Activated CD8-positive, alpha-beta T cell treated with anti-CD3 and anti-CD28 coated beads for 36 hours (primary cell): Measurements from ENCODE around the gene NPTX2. TPM values are rescaled to one million over a fixed set of nuclear protein-coding genes. Genes with fewer than 3 reads are reported as not detected.

Source experiments
- ATAC-seq: fragments of 200-7000 bp; cut with Tn5 transposase; one replicate; pipeline ENCODE4 v1.10.0; 2021; ENCODE audit warnings: mild to moderate bottlenecking, moderate library complexity
- CTCF ChIA-PET: fragments of 350-600 bp; sonication (Branson Sonifier 250); formaldehyde crosslinking; loops from one replicate; lab custom pipeline; 2021; ENCODE audit warnings: antibody characterized with exemption; lab: Charles Lee
- POLR2A ChIA-PET: fragments of 350-600 bp; sonication (Branson Sonifier 250); formaldehyde crosslinking; loops from one replicate; lab custom pipeline; 2021; ENCODE audit warnings: antibody characterized with exemption; lab: Charles Lee
- DNase-seq: peaks from one replicate; pipeline ENCODE4 v3.0.0-alpha.2; 2020
- H3K27ac Mint-ChIP-seq: one replicate; pipeline ENCODE4 v1.8.0; 2021; ENCODE audit warnings: mild to moderate bottlenecking, mixed read lengths
- H3K27me3 Mint-ChIP-seq: one replicate; pipeline ENCODE4 v1.8.0; 2021; ENCODE audit warnings: mixed read lengths
- H3K36me3 Mint-ChIP-seq: one replicate; pipeline ENCODE4 v1.8.0; 2021; ENCODE audit warnings: low read depth, mixed read lengths
- H3K4me1 Mint-ChIP-seq: one replicate; pipeline ENCODE4 v1.8.0; 2021; ENCODE audit warnings: low read depth, mixed read lengths
- H3K4me3 Mint-ChIP-seq: one replicate; pipeline ENCODE4 v1.8.0; 2021; ENCODE audit warnings: mild to moderate bottlenecking, moderate library complexity, mixed read lengths
- H3K9me3 Mint-ChIP-seq: one replicate; pipeline ENCODE4 v1.8.0; 2021; ENCODE audit warnings: mixed read lengths
- intact Hi-C: fragments of 100-400 bp; cut with micrococcal nuclease; formaldehyde crosslinking; loops from one replicate; pipeline ENCODE4 v1.10.0; 2022
- total RNA-seq, 2 experiments: library from RNA; stranded (reverse); gene quantifications; one replicate each; pipeline ENCODE4 v1.2.3, GENCODE V29; 2021
- TF ChIP-seq, protein P1 (sequence below): fragments of 200-600 bp; IDR thresholded peaks from one replicate; pipeline ENCODE4 v1.8.0; 2022; ENCODE audit warnings: antibody characterized with exemption, mild to moderate bottlenecking

Gene NPTX2
- total RNA-seq, 2 experiments from 2014 or later: 0.18 TPM; not detected in 1

DNA sequence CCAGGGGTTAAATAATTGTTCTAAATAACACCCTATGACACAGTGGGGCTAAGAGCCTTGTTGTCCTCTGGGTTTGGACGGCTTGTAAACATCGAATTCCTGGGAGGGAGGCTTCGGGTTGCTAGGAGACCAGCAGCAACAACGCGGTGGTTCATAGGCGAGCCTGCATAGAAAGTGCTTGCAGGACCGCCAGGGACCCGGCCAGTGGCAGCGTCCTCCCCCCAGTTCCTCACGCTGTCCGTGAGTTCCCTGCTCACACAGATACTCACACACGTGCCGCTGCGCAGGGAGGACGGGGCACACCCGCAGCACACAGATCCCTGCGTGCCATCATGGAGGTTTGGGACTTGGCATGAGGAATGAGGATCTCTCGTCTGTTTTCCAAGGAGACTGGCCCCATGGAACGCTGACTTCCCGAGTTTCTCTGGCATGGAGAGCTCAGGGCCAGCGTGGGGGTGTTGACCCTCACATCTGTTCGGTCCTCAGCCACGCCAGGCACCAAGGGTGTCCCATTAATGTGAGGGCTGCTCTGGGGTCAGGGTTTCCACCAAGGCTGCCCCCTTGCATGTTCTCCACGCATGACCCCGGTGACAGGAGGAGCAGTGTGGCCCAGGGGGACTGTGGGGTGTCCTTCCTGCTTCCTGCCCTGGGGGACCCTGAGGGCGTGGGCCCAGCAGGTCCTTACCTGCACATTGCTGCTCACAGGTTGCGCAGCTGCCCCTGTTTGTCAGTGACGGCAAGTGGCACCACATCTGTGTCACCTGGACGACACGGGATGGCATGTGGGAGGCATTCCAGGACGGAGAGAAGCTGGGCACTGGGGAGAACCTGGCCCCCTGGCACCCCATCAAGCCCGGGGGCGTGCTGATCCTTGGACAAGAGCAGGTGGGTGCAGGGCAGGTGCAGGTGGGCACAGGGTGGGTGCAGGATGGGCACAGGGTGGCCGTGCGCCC, 9.7 kb downstream of the NPTX2 start:
- Mint-ChIP-seq H3K9me3 (no peaks in the 10 kb centered on the region), H3K4me3 (no peak overlapping the region), H3K27ac (no peak overlapping the region), H3K36me3 (no peaks in the 10 kb centered on the region), H3K4me1 (no peaks in the 10 kb centered on the region), H3K27me3 (peaks cover 9% of the 10 kb centered on the region)
- TF ChIP-seq, protein P1, sequence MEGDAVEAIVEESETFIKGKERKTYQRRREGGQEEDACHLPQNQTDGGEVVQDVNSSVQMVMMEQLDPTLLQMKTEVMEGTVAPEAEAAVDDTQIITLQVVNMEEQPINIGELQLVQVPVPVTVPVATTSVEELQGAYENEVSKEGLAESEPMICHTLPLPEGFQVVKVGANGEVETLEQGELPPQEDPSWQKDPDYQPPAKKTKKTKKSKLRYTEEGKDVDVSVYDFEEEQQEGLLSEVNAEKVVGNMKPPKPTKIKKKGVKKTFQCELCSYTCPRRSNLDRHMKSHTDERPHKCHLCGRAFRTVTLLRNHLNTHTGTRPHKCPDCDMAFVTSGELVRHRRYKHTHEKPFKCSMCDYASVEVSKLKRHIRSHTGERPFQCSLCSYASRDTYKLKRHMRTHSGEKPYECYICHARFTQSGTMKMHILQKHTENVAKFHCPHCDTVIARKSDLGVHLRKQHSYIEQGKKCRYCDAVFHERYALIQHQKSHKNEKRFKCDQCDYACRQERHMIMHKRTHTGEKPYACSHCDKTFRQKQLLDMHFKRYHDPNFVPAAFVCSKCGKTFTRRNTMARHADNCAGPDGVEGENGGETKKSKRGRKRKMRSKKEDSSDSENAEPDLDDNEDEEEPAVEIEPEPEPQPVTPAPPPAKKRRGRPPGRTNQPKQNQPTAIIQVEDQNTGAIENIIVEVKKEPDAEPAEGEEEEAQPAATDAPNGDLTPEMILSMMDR: no peak
- CTCF ChIA-PET: no interaction called here
- ATAC-seq (no peak), DNase-seq (no peak)
- intact Hi-C loops: no loop called here
- POLR2A ChIA-PET: no interaction called here

DNA sequence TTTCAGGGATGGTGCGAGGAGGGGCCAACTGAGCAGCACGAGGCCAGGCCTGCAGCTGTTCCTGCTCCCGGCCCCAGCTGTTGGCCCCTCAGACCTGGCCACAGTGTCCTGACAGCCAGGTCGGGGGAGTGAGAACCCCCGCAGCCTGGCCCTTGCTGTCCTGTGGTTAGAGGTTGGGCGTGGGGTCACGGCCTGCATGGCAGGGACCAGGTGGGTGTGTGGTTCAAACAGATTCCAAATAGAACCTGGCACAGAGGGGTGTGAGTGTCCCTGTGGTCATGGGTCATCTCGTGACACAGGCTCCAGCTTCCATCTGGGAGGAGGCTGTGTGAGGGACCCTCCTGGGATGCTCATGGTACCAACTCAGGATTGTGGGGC, 10.3 kb downstream of the NPTX2 start:
- CTCF ChIA-PET: no interaction called here
- peaks cover 6% of the 10 kb centered on the region for H3K9me3 Mint-ChIP-seq
- intact Hi-C loops: no loop called here
- TF ChIP-seq, protein P1: no peak
- no peaks in the 10 kb centered on the region for H3K4me1 Mint-ChIP-seq
- POLR2A ChIA-PET: no interaction called here
- ATAC-seq (no peak), DNase-seq (no peak)
- no peaks in the 10 kb centered on the region for H3K36me3 Mint-ChIP-seq
- H3K27me3 Mint-ChIP-seq: peaks cover 9% of the 10 kb centered on the region
- H3K4me3 Mint-ChIP-seq: no peak overlapping the region
- no peak overlapping the region for H3K27ac Mint-ChIP-seq

DNA sequence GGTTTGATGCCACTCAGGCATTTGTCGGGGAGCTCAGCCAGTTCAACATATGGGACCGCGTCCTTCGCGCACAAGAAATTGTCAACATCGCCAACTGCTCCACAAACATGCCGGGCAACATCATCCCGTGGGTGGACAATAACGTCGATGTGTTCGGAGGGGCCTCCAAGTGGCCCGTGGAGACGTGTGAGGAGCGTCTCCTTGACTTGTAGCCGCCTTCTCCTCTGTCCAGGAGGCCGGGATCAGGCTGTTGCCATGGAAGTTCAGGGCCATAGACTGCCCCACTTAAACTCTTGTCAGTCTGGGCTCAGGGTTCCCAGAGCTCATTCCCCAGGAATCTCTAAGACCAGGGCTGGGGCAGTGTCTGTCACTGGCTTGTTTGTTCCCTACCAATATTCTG, 11.3 kb downstream of the NPTX2 start:
- ATAC-seq: no peak
- CTCF ChIA-PET: no interaction called here
- H3K9me3 Mint-ChIP-seq: peaks cover 6% of the 10 kb centered on the region
- no peak overlapping the region for H3K27ac Mint-ChIP-seq
- H3K27me3 Mint-ChIP-seq: peaks cover 9% of the 10 kb centered on the region
- intact Hi-C loops: no loop called here
- POLR2A ChIA-PET: no interaction called here
- TF ChIP-seq, protein P1: no peak
- H3K36me3 Mint-ChIP-seq: no peaks in the 10 kb centered on the region
- DNase-seq: no peak
- H3K4me1 Mint-ChIP-seq: no peaks in the 10 kb centered on the region
- H3K4me3 Mint-ChIP-seq: no peak overlapping the region

DNA sequence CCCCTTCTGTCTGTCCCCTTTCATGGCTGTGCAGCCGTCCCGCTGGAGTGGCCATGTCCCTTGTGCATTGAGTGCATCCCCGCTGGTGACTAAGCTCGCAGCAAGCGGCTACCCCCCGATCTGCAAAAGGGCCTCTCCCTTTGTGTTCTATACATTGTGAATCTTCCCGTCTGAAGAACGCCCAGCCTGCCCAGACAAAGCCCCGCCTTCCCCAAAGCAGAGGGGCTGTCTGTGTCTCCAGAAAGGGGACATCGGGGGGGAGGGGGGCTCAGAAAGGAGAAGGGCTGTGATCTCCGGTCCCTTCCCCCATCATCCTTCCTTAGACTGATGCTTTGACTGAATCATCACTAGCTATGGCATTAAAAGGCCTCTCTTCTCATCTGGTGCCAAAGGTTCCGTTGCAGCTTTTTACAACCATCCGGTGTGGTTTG, 11.9 kb downstream of the NPTX2 start:
- ATAC-seq (no peak), DNase-seq (no peak)
- intact Hi-C loops: no loop called here
- Mint-ChIP-seq H3K4me1 (no peaks in the 10 kb centered on the region), H3K27ac (no peak overlapping the region), H3K4me3 (no peak overlapping the region), H3K9me3 (peaks cover 6% of the 10 kb centered on the region), H3K27me3 (peaks cover 9% of the 10 kb centered on the region), H3K36me3 (no peaks in the 10 kb centered on the region)
- POLR2A ChIA-PET: no interaction called here
- TF ChIP-seq, protein P1: no peak
- CTCF ChIA-PET: no interaction called here

DNA sequence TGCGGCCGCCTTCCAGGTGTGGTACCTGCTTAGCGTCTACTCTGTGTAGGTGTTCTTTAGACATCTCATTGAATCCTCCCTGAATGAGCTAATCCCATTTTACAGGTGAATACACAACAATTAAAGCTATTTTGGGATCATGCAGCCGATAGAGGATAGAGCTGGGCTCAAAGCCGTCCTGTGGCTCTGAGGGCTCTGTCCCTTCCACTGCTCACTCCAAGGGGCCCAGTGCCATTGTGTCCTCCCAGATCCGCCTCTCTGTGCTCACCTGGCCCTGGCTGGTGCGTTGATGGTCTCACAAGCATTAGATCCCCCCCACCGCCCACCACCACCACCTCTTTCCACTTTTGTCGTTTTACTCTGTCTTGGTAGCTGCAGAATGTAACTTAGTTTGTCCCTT, 13.1 kb downstream of the NPTX2 start:
- Mint-ChIP-seq H3K4me1 (no peaks in the 10 kb centered on the region), H3K27ac (no peak overlapping the region), H3K36me3 (no peaks in the 10 kb centered on the region), H3K27me3 (peaks cover 9% of the 10 kb centered on the region), H3K4me3 (no peak overlapping the region), H3K9me3 (peaks cover 6% of the 10 kb centered on the region)
- TF ChIP-seq, protein P1: no peak
- CTCF ChIA-PET: no interaction called here
- intact Hi-C loops: no loop called here
- ATAC-seq: no peak
- DNase-seq: no peak
- POLR2A ChIA-PET: no interaction called here
